NCI-H146 treated with DMSO at 0.1 percent for 48 hours (cell line): ENCODE data around the gene CTNND2.

Source experiments
- DNase-seq: peaks from one replicate; lab custom pipeline; 2025; ENCODE audit not compliant: unreplicated experiment; lab: John Stamatoyannopoulos, UW

The CTNND2 gene

GRCh38 chr5:11277323-11277722 is 626.9 kb downstream of the CTNND2 start:
- no peak for DNase-seq

DNA sequence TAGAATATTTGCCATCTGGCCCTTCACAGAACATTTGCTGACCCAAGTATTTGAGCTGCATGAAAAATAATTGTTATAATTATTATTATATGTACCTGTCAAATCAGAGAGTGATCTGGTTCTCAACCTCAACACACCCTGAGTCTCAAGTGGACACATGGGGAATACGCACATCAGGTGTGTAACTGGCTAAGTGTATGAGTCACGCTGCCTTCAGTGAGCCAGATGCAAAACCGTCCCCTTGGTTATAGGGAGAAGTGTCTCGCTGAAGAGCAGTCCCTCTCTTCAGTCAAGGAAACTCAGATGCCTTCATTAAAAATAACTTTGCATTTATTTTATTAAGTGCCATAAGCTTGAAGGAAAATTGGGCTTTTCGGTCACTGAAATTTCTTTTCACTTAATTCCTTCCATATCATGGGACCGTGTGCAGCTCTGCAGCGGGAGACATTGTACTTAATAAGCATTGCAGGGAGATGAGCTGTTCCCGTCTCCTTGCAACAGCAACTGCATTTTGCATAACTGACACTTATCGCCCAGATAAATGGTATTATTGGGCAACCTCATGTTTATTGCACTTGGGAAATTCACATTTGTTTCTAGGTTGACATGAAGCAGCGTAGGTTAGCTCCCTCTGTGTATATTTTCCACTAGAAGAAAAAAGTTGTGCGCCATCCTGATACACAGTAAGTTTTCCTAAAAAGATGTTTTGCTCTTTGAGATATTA is 630.9 kb downstream of the CTNND2 start:
- no peak for DNase-seq

DNA sequence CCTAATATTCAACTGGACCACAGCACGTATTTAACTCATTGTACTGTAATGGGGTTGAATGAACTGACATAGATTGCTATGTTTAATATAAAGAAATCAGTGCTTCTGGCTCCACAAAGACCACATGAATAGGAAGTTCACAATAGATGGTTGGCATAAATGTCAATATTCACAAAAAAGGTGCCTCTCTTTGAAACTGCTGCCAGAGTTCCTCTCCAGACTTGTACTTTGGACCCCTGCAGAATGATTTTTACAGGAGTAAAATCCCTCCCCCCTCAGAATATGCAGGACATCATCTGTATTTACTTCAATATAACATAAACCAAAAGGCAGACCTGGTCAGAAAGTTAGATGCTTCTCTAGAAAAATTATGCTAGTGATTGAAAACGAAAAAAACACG is 634.7 kb downstream of the CTNND2 start:
- no peak for DNase-seq

- no peak for DNase-seq
Observed at GRCh38 chr5:11268891-11269290, 635.4 kb downstream of the CTNND2 start.

- DNase-seq = no peak
Observed at GRCh38 chr5:11266331-11266730, 637.9 kb downstream of the CTNND2 start.

GRCh38 chr5:11261241-11261640 is 643.0 kb downstream of the CTNND2 start:
- DNase-seq = no peak

GRCh38 chr5:11258001-11258400 is 646.2 kb downstream of the CTNND2 start:
- DNase-seq = no peak

GRCh38 chr5:11252523-11252922 is 651.7 kb downstream of the CTNND2 start:
- DNase-seq = no peak

GRCh38 chr5:11252075-11252474 is 652.2 kb downstream of the CTNND2 start:
- DNase-seq = no peak

DNA sequence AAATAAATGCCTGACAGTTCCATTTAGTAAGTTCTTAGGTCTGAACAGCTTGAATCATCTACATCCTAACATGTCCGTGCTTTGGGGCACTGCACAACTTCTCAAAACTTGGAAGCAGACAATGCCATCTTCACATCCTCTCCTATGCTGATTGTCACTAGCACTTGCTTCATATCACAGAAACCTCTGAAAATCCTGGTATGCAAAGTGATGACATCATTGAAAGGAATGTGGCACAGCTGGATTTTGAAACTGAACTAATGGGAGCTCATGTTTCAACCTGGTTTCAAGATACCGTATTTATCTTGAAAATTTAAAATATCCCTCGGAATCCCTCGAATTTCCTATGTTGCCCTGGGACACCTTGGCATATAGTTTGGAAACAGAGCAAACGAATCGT is 653.0 kb downstream of the CTNND2 start:
- DNase-seq = no peak

DNA sequence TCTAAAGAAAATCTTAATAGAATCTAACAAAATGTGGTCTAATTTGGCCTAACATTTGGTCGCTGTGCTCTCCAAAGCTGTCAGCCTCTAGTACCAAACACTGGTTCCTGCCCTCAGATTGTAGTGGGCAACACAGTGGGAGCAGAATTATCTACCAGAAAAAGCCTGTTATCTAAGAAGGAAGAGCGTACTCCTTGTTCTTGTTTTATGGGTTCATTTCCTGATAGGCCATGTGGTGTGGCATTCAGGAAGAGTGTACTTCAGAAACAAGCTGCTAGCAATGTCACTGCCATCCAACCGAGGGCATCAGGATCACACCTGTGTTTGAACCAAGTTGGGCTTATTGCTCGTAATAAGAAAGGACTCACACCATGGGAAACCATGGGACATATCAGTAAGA is 655.3 kb downstream of the CTNND2 start:
- no peak for DNase-seq

- DNase-seq = no peak
Observed at GRCh38 chr5:11247224-11247623, 657.0 kb downstream of the CTNND2 start.

- no peak for DNase-seq
Observed at GRCh38 chr5:11240293-11241190, 663.7 kb downstream of the CTNND2 start.

DNA sequence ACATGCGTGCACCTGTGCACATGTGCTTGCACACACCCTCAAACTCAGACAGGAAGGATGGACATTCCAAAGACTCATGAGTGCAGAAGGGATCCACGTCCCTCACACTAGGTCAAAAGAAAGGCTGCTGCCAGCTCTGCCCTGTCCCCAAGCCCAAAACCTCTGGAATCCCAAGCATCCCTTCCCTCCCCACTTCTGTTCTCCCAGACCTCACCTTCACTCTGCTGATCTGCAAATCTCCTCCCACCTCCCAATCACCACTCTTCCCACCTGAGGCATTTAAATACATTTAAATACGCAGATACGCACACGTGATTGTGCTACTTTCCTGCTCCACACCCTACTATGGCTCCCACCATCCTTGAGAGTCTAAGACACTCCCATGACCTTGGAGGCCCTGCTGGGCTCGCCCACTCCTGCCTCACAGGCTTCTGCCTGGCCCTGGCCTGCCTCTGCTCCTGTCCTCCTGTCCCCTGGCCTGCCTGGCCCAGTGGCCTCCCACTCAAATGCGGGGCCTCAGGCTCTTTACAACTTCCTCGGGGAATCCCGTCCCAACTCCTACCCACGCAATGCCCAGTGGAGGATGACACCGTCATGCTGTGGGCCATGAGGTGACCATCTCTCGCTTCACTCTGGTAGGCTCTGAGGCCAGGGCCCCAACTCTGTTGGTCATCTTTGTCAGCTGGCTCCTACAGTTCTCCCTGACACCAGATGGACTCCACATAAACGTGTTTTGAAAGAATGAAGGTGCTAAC is 664.8 kb downstream of the CTNND2 start:
- DNase-seq = no peak

- no peak for DNase-seq
Observed at GRCh38 chr5:11234501-11234911, 669.7 kb downstream of the CTNND2 start.

DNA sequence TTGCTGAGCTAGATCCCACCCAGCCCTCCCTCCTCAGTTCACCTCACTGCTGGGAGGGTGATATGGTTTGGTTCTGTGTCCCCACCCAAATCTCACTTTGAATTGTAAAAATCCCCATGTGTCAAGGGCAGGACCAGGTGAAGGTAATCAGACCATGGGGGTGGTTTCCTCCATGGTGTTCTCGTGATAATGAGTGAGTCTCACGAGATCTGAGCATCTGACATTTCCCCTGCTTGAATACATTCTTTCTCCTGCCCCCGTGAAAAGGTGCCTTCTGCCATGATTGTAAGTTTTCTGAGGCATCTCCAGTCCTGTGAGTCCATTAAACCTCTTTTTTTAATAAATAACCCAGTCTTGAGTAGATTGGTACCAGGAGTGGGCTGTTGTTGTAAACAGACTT is 673.4 kb downstream of the CTNND2 start:
- DNase-seq = no peak

- DNase-seq = no peak
Observed at GRCh38 chr5:11227064-11227463, 677.2 kb downstream of the CTNND2 start.

GRCh38 chr5:11224436-11225187 is 679.6 kb downstream of the CTNND2 start:
- DNase-seq = no peak

DNA sequence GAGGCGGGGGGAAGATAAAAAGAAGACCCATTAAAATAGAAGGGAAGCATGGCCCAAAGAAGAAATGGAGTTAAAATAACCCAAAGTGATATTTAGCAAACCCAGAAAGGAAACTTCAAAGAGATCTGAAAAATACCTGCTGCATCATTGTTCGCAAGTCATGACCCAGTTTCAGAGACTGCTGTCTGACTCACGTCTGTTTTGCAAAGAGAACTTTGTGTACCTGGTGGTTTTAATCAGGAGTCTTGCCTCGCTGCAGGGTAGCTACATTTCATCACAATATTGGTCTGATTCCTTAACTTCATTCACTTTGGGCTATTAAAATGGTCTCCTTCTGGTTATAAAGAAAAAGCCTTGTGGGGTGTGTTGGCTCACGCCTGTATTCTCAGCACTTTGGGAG is 682.1 kb downstream of the CTNND2 start:
- DNase-seq = no peak

DNA sequence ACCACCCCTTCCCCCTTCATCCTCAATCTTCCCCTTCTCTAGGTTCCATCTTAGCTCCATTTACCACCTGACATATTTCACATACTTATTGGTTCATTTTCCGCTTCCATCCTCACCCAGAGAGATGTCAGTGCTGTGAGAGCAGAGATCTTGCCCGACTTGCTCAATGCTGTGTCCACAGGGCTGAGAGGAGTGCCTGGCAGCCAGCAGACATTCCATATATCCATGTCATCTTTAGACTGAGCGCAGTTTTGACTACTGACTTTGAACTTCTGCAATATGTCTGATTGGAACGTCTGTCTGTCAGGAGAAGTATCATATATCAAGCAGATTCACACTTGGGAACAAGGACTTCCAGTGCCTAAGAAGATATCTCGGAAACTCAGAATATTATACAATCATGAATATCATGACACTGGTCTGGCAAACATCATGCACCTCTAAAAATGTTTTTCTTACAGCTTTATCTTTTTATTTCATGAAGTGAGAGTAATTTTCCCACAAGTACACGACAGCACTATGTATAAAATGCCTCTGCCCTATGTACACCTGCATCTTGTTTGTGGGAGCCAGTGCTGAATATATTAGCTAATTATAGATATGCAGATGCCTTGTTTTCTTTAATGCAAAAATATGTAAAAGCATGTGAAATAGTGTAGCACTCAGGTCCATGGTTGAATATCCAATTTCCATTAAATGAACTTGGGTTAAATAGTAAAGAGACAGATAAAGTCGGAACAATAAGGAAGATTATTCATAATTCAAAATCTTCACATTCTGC is 689.2 kb downstream of the CTNND2 start:
- no peak for DNase-seq
